Muscle layer of duodenum (tissue), 2 donors: ENCODE results near the gene NDUFA7.

Source experiments
- H3K27ac ChIP-seq: one replicate; pipeline ENCODE4 v1.7.0; 2013; ENCODE audit warnings: mild to moderate bottlenecking, low read length
- H3K27me3 ChIP-seq: one replicate; pipeline ENCODE4 v1.7.0; 2013; ENCODE audit warnings: low read depth, mild to moderate bottlenecking, control low read depth, low read length
- H3K36me3 ChIP-seq, 2 donors: one replicate each; pipeline ENCODE4 v1.7.0; 2013; ENCODE audit warnings: low read length in 2 of 2, control low read depth in 1 of 2, mild to moderate bottlenecking in 1 of 2; ENCODE audit not compliant: insufficient read depth in 2 of 2, control insufficient read depth in 1 of 2
- H3K4me1 ChIP-seq, 2 donors: one replicate each; pipeline ENCODE4 v1.7.0; 2013; ENCODE audit warnings: low read length in 2 of 2, mild to moderate bottlenecking in 2 of 2, control low read depth in 1 of 2, moderate library complexity in 1 of 2; ENCODE audit not compliant: insufficient read depth in 2 of 2, control insufficient read depth in 1 of 2
- H3K4me3 ChIP-seq, 2 donors: one replicate each; pipeline ENCODE4 v1.7.0; 2013; ENCODE audit warnings: low read length in 2 of 2, low read depth in 1 of 2, mild to moderate bottlenecking in 1 of 2
- H3K9me3 ChIP-seq, 2 donors: one replicate each; pipeline ENCODE4 v1.7.0; 2013; ENCODE audit warnings: low read length in 2 of 2, control low read depth in 1 of 2, mild to moderate bottlenecking in 1 of 2; ENCODE audit not compliant: control insufficient read depth in 1 of 2
- donor health status: healthy.

NDUFA7 gene

DNA sequence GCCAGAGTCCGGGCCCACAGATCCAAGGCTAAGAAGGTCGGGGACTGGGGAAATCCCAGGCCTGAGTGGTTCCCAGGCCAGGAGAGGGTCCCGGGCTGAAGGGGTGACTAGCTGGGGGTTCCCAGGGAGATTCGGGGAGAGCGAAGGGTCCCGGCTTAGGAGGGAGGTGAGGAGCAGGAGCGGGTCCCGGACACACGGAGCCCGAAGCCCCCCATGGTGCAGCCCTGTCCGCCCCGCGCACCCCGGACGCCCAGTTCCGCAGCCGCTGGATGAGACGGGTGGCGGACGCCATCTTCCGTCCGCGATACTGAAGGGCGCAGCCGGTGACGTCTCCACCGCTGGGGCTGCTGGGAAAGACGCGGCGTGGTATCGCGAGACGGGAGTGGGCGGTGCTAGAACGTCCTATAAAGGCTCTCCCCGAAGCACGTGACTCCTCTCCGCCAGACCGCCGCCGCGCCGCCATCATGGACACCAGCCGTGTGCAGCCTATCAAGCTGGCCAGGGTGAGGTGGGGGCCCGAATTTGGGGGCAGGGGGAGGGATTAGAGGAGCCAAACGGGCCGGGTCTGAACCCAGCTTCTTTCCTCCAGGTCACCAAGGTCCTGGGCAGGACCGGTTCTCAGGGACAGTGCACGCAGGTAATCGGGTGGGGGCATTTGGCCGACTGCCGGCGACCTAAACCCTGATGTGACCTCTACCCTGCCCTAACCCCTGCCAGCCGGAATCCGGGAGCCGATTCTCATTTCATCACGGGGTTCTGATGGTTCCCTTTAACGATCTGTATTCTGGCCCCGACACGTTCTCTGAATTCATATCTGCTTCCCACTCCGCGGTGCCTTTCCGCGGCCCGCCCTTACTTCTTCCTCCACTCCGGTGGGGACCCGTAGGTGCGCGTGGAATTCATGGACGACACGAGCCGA lies at the start of gene NDUFA7, which contains the start of gene RPS28:
Gene NDUFA7 (minus strand): TSS at position 309 of the 919 bp plus-strand sequence. CDS start 17 bp downstream, at position 292.
Gene RPS28 (plus strand): TSS at position 430 of the 919 bp plus-strand sequence. CDS start 35 bp downstream, at position 465.
- H3K27me3 ChIP-seq = no peaks in the 10 kb centered on the region
- peak within 1 kb of the TSS; percentile 95 to 99 for H3K4me3 ChIP-seq
- peaks cover 7 to 14% of the 10 kb centered on the region in 2 donors for H3K36me3 ChIP-seq
- peaks cover 9 to 34% of the 10 kb centered on the region in 2 donors for H3K4me1 ChIP-seq
- H3K9me3 ChIP-seq = no peaks in the 10 kb centered on the region
- H3K27ac ChIP-seq = peak within 1 kb of the TSS; percentile 98

DNA sequence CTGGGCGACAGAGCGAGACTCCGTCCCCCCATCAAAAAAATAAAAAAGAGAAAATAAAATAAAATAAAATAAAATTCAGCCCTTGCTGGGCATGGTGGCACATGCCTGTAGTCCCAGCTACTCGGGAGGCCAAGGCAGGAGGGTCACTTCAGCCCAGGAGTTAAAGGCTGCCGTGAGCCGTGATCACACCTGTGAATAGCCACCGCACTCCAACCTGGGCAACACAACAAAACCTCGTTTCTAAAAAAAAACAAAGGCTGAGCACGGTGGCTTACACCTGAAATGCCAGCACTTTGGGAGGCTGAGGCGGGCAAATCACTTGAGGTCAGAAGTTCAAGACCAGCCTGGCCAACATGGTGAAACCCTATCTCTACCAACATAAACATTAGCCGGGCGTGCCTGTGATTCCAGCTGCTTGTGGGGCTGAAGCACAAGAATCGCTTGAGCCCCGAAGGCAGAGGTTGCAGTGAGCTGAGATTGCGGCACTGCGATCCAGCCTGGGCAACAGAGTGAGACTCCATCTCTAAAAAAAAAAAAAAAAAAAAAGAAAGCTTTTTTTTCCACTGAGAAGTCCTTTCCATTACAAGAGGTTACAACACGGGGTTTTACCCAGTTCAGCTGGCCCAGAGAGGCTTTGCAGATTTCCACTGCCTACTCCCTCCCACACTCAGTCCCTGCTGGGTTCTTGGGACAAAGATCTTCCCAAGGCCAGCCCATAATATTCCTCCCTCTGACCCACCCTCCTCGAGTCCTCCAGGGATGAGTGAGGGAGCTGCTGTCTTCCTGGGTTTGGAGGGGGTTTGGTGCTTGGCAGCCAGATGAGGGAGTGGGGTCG lies 49.2 kb upstream of the NDUFA7 start:
- Histone ChIP-seq H3K4me3 (no peak overlapping the region), H3K36me3 (peaks cover 8 to 19% of the 10 kb centered on the region in 2 donors), H3K4me1 (peaks cover 0 to 33% of the 10 kb centered on the region in 2 donors), H3K27ac (no peak overlapping the region), H3K9me3 (no peaks in the 10 kb centered on the region), H3K27me3 (no peaks in the 10 kb centered on the region)

DNA sequence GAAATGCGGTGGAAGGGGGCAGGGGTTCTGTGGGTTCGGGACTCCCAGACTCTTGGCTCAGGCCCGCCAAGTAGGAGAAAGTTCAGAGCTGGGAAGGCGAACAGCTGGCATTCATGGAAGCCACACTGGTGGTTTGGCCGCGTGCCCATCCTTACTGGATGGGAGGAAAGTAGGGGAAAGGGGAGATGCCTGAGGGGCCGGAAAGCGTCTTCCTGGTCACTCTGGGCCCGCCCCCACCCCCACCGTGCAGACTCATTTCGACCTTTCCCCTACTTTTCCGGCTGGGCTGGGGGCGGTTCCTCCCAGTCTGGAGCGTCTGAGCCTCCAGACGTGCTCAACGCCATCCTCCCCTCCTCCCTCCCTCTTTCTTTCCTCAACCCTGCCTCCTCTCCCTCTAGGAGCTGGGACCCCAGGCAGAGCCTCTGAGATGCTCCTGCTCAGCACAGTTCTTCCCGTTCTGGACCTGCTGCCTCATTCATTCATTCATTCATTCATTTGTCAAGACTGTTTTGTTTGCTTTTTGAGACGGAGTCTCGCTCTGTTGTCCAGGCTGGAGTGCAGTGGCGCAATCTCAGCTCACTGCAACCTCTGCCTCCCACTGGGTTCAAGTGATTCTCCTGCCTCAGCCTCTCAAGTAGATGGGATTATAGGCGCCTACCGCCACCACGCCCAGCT lies 46.3 kb upstream of the NDUFA7 start:
- H3K27me3 ChIP-seq = no peaks in the 10 kb centered on the region
- peak overlapping the region; percentile 79 for H3K27ac ChIP-seq
- H3K36me3 ChIP-seq = peaks cover 0 to 6% of the 10 kb centered on the region in 2 donors
- peaks cover 5 to 33% of the 10 kb centered on the region in 2 donors for H3K4me1 ChIP-seq
- no peaks in the 10 kb centered on the region for H3K9me3 ChIP-seq
- H3K4me3 ChIP-seq = peak overlapping the region; percentile 10 to 44

DNA sequence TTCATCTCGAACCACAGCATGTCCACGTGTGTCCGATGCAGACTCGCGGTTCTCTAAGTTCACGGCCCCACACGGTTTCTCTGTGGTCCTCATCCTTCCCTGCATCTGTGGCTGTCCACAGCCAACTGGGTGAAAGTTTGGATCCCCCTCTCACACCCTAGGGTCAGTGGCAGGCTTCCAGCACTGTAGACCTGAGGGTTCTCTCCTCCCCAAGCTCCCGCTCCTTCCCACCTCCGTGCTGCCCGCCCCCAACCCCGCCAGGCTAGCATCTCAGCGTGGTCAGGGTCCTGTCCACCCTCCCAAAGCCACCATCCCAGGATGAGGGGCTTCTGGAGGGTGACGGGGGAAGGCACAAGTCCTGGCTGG lies 45.8 kb upstream of the NDUFA7 start:
- Histone ChIP-seq H3K36me3 (peaks cover 0 to 4% of the 10 kb centered on the region in 2 donors), H3K27ac (peak overlapping the region; percentile 79), H3K9me3 (no peaks in the 10 kb centered on the region), H3K27me3 (no peaks in the 10 kb centered on the region), H3K4me1 (peaks cover 9 to 38% of the 10 kb centered on the region in 2 donors), H3K4me3 (peak overlapping the region; percentile 10 to 44)

DNA sequence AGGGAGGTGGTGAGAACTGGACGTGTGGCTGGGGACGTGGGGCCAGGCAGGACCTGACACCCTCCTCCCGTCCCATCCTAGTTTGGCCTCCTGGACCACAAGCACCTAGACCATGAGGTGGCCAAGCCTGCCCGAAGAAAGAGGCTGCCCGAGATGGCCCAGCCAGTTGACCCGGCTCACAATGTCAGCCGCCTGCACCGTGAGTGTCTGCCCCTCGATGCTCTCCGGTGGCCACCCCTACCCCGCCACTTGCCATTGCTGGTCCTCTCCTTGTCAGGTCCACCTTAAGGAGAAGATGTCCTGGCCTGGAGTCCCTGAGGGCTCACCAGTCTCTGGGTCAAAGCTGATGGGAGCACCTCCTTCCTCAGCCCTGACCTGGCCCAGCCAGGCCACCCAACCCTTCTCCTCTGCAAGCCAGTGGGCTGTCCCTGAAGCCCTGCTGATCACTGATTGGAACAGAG lies 45.0 kb upstream of the NDUFA7 start:
- H3K36me3 ChIP-seq = peaks cover 0 to 1% of the 10 kb centered on the region in 2 donors
- peak overlapping the region; percentile 63 for H3K27ac ChIP-seq
- H3K4me3 ChIP-seq = peak overlapping the region in 1 of 2 donors; percentile 28
- no peaks in the 10 kb centered on the region for H3K9me3 ChIP-seq
- peaks cover 9 to 38% of the 10 kb centered on the region in 2 donors for H3K4me1 ChIP-seq
- no peaks in the 10 kb centered on the region for H3K27me3 ChIP-seq

DNA sequence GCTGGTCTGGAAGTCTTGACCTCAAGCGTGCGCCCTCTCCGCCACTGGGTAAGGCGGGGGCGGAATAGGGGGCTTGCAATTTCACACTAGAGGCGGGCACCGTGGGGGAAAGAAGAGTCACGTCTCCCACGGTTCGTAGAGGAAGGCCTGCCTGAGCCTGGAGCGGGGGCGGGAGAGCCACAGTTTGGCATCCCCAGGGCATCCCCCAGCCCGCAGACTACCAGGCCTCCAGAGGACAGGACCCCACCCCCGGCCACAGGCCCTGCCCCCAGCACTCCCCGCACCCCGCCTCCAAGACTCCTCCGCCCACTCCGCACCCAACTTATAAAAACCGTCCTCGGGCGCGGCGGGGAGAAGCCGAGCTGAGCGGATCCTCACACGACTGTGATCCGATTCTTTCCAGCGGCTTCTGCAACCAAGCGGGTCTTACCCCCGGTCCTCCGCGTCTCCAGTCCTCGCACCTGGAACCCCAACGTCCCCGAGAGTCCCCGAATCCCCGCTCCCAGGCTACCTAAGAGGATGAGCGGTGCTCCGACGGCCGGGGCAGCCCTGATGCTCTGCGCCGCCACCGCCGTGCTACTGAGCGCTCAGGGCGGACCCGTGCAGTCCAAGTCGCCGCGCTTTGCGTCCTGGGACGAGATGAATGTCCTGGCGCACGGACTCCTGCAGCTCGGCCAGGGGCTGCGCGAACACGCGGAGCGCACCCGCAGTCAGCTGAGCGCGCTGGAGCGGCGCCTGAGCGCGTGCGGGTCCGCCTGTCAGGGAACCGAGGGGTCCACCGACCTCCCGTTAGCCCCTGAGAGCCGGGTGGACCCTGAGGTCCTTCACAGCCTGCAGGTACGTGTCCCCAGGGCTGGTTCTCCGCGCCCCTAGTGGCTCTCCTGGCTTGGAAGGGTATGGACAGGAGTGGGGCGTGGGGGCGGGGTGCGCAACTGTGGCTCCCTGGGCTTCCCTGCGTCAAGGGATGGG lies 42.9 kb upstream of the NDUFA7 start, which contains the start of gene ANGPTL4:
Gene ANGPTL4 (plus strand): TSS at position 353 of the 969 bp plus-strand sequence. CDS start 167 bp downstream, at position 520.
- Histone ChIP-seq H3K4me3 (peak within 1 kb of the TSS; percentile 65 to 84), H3K4me1 (peaks cover 9 to 35% of the 10 kb centered on the region in 2 donors), H3K9me3 (no peaks in the 10 kb centered on the region), H3K27ac (peak within 1 kb of the TSS; percentile 86), H3K36me3 (no peaks in the 10 kb centered on the region), H3K27me3 (no peaks in the 10 kb centered on the region)

DNA sequence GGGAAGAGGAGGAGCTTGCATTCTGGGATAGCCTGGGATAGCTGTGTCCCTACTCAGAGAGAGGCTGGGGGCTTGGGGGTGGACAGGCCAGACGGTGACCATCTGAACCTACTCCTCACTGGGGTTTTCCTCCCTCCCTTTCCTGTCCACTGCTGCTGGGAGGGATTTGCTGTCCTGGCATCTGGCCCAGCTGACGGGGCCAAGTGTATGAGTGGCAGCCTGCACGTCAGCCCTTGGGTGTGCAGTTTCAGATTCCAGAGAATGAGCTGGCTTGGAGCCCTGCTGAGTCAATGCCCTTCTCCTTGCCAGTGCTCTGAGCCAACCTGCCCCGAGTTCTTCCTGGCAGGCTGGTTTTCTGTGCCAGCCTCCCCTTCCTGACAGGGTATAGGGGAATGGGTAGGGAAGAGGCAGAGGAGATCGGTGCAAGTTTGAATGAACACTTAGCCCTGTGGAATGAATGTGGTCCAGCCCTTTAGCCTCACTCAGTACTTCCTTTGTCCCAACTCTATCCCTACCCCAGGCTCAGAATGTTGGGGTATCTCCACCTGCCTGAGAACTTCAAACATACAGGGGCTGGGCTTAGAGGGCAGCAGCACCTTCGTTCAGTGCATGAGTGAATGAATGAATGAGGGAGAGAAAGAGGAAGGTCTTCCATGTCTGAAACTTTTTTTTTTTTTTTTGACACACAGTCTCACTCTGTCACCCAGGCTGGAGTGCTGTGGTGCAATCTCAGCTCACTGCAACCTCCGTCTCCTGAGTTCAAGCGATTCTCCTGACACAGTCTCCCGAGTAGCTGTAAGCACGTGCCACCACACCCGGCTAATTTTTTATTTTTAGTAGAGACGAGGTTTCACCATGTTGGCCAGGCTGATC lies 41.0 kb upstream of the NDUFA7 start:
- Histone ChIP-seq H3K4me3 (peak overlapping the region in 1 of 2 donors; percentile 24), H3K36me3 (no peaks in the 10 kb centered on the region), H3K4me1 (peaks cover 9 to 18% of the 10 kb centered on the region in 2 donors), H3K27me3 (no peaks in the 10 kb centered on the region), H3K9me3 (no peaks in the 10 kb centered on the region), H3K27ac (peak overlapping the region; percentile 95)

DNA sequence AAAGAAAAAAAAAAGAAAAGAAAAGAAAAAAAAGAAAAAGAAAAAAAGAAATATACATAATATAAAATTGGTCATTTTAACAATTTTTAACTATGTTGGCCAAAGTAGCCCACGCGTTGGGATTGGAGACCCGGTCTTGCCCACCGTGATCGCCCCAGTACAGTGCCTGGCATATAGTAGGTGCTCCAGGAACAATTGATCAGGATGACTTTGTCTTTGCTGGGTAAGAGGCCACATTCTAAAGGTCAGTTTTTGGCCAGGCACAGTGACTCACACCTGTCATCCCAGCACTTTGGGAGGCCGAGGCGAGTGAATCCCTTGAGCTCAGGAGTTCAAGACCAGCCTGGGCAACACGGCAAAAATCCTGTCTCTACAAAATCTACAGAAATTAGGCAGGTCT lies 39.0 kb upstream of the NDUFA7 start:
- no peaks in the 10 kb centered on the region for H3K36me3 ChIP-seq
- H3K4me3 ChIP-seq = no peak overlapping the region
- peaks cover 5 to 9% of the 10 kb centered on the region in 2 donors for H3K4me1 ChIP-seq
- H3K27ac ChIP-seq = no peak overlapping the region
- H3K9me3 ChIP-seq = no peaks in the 10 kb centered on the region
- no peaks in the 10 kb centered on the region for H3K27me3 ChIP-seq

DNA sequence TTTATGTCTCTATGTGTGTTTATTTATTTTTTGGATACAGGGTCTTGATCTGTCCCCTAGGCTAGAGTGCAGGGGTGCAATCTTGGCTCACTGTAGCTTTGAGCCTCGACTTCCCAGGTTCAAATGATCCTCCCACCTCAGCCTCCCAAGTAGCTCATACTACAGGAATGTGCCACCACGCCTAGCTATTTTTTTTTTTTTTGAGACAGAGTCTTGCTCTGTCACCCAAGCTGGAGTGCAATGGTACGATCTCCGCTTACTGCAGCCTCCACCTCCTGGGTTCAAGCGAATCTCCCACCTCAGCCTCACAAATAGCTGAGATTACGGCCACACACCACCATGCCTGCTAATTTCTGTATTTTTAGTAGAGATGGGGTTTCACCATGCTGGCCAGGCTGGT lies 37.8 kb upstream of the NDUFA7 start:
- Histone ChIP-seq H3K36me3 (no peaks in the 10 kb centered on the region), H3K4me3 (no peak overlapping the region), H3K27ac (no peak overlapping the region), H3K4me1 (peaks cover 5 to 9% of the 10 kb centered on the region in 2 donors), H3K9me3 (no peaks in the 10 kb centered on the region), H3K27me3 (no peaks in the 10 kb centered on the region)
